ENCODE data around the gene HSPD1.

- TF ChIP-seq CTCF (IDR thresholded peaks at IDR 0.05 in 2 of 3, conservative IDR thresholded peaks at IDR 0.05 in 1 of 3; ENCODE audit: borderline replicate concordance in 1 of 3, insufficient read depth in 1 of 3, low read depth in 2 of 3, low read length in 2 of 3) (no peak), EZH2 (IDR thresholded peaks at IDR 0.05) (no peak), CEBPB (IDR thresholded peaks at IDR 0.05; ENCODE audit: low read depth) (no peak), ATF3 (IDR thresholded peaks at IDR 0.05) (no peak)
Measured at GRCh38 chr2:197480165-197481036, 19.2 kb downstream of the HSPD1 start.
